Measurements from ENCODE around the gene FGD2. TPM values are rescaled to one million over a fixed set of nuclear protein-coding genes. Genes with fewer than 3 reads are reported as not detected.

FGD2 gene
- polyA plus RNA-seq, 1 donor from 2014 or later, result not detected

- TF ChIP-seq EP300 (conservative IDR thresholded peaks at IDR 0.05; ENCODE audit: poor library complexity, severe bottlenecking), result no peak
- TF ChIP-seq EZH2 (IDR thresholded peaks at IDR 0.05; ENCODE audit: borderline replicate concordance, insufficient read depth, low read length, poor library complexity, severe bottlenecking), result no peak
- TF ChIP-seq RAD21 (conservative IDR thresholded peaks at IDR 0.05), result no peak
- no peak for TF ChIP-seq SMC3 (conservative IDR thresholded peaks at IDR 0.05; ENCODE audit: poor library complexity)
- no peak for TF ChIP-seq TAF1 (IDR thresholded peaks at IDR 0.05; ENCODE audit: low read depth)
- no peak for TF ChIP-seq POLR2AphosphoS5 (IDR thresholded peaks at IDR 0.05)
- TF ChIP-seq MXI1 (conservative IDR thresholded peaks at IDR 0.05; ENCODE audit: poor library complexity, severe bottlenecking), result no peak
- TF ChIP-seq, protein P1, sequence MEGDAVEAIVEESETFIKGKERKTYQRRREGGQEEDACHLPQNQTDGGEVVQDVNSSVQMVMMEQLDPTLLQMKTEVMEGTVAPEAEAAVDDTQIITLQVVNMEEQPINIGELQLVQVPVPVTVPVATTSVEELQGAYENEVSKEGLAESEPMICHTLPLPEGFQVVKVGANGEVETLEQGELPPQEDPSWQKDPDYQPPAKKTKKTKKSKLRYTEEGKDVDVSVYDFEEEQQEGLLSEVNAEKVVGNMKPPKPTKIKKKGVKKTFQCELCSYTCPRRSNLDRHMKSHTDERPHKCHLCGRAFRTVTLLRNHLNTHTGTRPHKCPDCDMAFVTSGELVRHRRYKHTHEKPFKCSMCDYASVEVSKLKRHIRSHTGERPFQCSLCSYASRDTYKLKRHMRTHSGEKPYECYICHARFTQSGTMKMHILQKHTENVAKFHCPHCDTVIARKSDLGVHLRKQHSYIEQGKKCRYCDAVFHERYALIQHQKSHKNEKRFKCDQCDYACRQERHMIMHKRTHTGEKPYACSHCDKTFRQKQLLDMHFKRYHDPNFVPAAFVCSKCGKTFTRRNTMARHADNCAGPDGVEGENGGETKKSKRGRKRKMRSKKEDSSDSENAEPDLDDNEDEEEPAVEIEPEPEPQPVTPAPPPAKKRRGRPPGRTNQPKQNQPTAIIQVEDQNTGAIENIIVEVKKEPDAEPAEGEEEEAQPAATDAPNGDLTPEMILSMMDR (IDR thresholded peaks at IDR 0.05; ENCODE audit: poor library complexity, severe bottlenecking), result no peak
- TF ChIP-seq, protein P2, sequence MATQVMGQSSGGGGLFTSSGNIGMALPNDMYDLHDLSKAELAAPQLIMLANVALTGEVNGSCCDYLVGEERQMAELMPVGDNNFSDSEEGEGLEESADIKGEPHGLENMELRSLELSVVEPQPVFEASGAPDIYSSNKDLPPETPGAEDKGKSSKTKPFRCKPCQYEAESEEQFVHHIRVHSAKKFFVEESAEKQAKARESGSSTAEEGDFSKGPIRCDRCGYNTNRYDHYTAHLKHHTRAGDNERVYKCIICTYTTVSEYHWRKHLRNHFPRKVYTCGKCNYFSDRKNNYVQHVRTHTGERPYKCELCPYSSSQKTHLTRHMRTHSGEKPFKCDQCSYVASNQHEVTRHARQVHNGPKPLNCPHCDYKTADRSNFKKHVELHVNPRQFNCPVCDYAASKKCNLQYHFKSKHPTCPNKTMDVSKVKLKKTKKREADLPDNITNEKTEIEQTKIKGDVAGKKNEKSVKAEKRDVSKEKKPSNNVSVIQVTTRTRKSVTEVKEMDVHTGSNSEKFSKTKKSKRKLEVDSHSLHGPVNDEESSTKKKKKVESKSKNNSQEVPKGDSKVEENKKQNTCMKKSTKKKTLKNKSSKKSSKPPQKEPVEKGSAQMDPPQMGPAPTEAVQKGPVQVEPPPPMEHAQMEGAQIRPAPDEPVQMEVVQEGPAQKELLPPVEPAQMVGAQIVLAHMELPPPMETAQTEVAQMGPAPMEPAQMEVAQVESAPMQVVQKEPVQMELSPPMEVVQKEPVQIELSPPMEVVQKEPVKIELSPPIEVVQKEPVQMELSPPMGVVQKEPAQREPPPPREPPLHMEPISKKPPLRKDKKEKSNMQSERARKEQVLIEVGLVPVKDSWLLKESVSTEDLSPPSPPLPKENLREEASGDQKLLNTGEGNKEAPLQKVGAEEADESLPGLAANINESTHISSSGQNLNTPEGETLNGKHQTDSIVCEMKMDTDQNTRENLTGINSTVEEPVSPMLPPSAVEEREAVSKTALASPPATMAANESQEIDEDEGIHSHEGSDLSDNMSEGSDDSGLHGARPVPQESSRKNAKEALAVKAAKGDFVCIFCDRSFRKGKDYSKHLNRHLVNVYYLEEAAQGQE (IDR thresholded peaks at IDR 0.05; ENCODE audit: borderline replicate concordance), result no peak
- Histone ChIP-seq H2AFZ (ENCODE audit: low read depth, low read length) (no peak overlapping the region), H3K4me3 (ENCODE audit: low read length) (no peak overlapping the region), H3K9ac (ENCODE audit: low read length) (no peak overlapping the region), H3K79me2 (replicated peaks; ENCODE audit: insufficient read depth, low read length) (no peaks in the 10 kb centered on the region), H4K20me1 (ENCODE audit: insufficient read depth) (no peaks in the 10 kb centered on the region), H3F3A (ENCODE audit: insufficient read depth, low read length, poor library complexity, severe bottlenecking) (no peaks in the 10 kb centered on the region), H3K4me2 (ENCODE audit: low read length) (no peak overlapping the region), H3K36me3 (ENCODE audit: insufficient read depth, low read length) (peaks cover 3% of the 10 kb centered on the region), H3K27me3 (ENCODE audit: insufficient read depth, low read depth, low read length) (no peaks in the 10 kb centered on the region), H3K27ac (ENCODE audit: low read length) (no peak overlapping the region), H3K9me2 (ENCODE audit: insufficient read depth, low read length) (no peaks in the 10 kb centered on the region), H3K9me3 (ENCODE audit: low read length) (no peaks in the 10 kb centered on the region)
Measured at GRCh38 chr6:36971921-36972673, 33.4 kb upstream of the FGD2 start.

GRCh38 chr6:36973190-36973589 is 32.3 kb upstream of the FGD2 start:
- Histone ChIP-seq H3K9me2 (ENCODE audit: insufficient read depth, low read length) (no peaks in the 10 kb centered on the region), H3K9me3 (ENCODE audit: low read length) (no peaks in the 10 kb centered on the region), H4K20me1 (ENCODE audit: insufficient read depth) (no peaks in the 10 kb centered on the region), H3K27me3 (ENCODE audit: insufficient read depth, low read depth, low read length) (no peaks in the 10 kb centered on the region), H3K4me3 (ENCODE audit: low read length) (no peak overlapping the region), H3K79me2 (replicated peaks; ENCODE audit: insufficient read depth, low read length) (no peaks in the 10 kb centered on the region), H3F3A (ENCODE audit: insufficient read depth, low read length, poor library complexity, severe bottlenecking) (no peaks in the 10 kb centered on the region), H3K4me2 (ENCODE audit: low read length) (no peak overlapping the region), H3K9ac (ENCODE audit: low read length) (no peak overlapping the region), H2AFZ (ENCODE audit: low read depth, low read length) (no peak overlapping the region), H3K36me3 (ENCODE audit: insufficient read depth, low read length) (peaks cover 3% of the 10 kb centered on the region), H3K27ac (ENCODE audit: low read length) (no peak overlapping the region)
- TF ChIP-seq EP300 (conservative IDR thresholded peaks at IDR 0.05; ENCODE audit: poor library complexity, severe bottlenecking) (no peak), MXI1 (conservative IDR thresholded peaks at IDR 0.05; ENCODE audit: poor library complexity, severe bottlenecking) (no peak), TAF1 (IDR thresholded peaks at IDR 0.05; ENCODE audit: low read depth) (no peak), EZH2 (IDR thresholded peaks at IDR 0.05; ENCODE audit: borderline replicate concordance, insufficient read depth, low read length, poor library complexity, severe bottlenecking) (no peak), RAD21 (conservative IDR thresholded peaks at IDR 0.05) (no peak), SMC3 (conservative IDR thresholded peaks at IDR 0.05; ENCODE audit: poor library complexity) (no peak), POLR2AphosphoS5 (IDR thresholded peaks at IDR 0.05) (no peak)
- TF ChIP-seq, protein P2 (IDR thresholded peaks at IDR 0.05; ENCODE audit: borderline replicate concordance), result no peak
- TF ChIP-seq, protein P1 (IDR thresholded peaks at IDR 0.05; ENCODE audit: poor library complexity, severe bottlenecking), result no peak

All from neural cell (in vitro differentiated cells).